Stomach (tissue), 4 donors: Measurements from ENCODE around the gene PFDN5.

Source experiments
- EP300 ChIP-seq: sonication (generic); formaldehyde crosslinking; IDR thresholded peaks from one replicate; pipeline ENCODE4 v1.6.1; 2017; ENCODE audit warnings: antibody characterized with exemption
- TF ChIP-seq, protein P1 (sequence below), 7 experiments: fragments of 450-650 bp in 4 of 7; fragments of 200-600 bp in 3 of 7; sonication (generic) in 3 of 7; IDR thresholded peaks; one replicate each; pipeline ENCODE4 v1.5.1; 2016 to 2019; ENCODE audit warnings: antibody characterized with exemption in 7 of 7, control low read depth in 2 of 7, mild to moderate bottlenecking in 1 of 7

DNA sequence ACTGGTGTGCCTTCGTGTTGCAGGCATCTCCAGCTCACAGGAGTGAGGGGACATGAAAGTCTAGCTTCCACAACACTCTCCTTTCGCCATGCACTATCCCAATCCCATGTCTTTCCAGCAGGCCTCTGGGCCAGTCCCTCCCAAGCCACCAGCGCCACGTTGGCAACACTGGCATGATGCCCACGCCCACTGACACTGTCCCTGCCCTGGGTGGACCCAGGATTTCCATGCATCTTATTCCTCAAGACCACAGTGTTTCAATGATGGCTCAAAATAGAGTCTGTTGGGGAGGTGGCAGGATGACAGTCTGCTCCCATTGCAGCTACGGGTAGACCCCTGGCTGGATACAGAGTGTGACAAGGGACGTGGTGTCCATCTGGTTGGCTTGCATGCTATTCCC lies 38.5 kb downstream of the PFDN5 start:
- TF ChIP-seq, protein P1, sequence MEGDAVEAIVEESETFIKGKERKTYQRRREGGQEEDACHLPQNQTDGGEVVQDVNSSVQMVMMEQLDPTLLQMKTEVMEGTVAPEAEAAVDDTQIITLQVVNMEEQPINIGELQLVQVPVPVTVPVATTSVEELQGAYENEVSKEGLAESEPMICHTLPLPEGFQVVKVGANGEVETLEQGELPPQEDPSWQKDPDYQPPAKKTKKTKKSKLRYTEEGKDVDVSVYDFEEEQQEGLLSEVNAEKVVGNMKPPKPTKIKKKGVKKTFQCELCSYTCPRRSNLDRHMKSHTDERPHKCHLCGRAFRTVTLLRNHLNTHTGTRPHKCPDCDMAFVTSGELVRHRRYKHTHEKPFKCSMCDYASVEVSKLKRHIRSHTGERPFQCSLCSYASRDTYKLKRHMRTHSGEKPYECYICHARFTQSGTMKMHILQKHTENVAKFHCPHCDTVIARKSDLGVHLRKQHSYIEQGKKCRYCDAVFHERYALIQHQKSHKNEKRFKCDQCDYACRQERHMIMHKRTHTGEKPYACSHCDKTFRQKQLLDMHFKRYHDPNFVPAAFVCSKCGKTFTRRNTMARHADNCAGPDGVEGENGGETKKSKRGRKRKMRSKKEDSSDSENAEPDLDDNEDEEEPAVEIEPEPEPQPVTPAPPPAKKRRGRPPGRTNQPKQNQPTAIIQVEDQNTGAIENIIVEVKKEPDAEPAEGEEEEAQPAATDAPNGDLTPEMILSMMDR (IDR thresholded peaks at IDR 0.05): no peak
- TF ChIP-seq EP300: no peak
